ENCODE results near the gene ADARB2.

Gene ADARB2

DNA sequence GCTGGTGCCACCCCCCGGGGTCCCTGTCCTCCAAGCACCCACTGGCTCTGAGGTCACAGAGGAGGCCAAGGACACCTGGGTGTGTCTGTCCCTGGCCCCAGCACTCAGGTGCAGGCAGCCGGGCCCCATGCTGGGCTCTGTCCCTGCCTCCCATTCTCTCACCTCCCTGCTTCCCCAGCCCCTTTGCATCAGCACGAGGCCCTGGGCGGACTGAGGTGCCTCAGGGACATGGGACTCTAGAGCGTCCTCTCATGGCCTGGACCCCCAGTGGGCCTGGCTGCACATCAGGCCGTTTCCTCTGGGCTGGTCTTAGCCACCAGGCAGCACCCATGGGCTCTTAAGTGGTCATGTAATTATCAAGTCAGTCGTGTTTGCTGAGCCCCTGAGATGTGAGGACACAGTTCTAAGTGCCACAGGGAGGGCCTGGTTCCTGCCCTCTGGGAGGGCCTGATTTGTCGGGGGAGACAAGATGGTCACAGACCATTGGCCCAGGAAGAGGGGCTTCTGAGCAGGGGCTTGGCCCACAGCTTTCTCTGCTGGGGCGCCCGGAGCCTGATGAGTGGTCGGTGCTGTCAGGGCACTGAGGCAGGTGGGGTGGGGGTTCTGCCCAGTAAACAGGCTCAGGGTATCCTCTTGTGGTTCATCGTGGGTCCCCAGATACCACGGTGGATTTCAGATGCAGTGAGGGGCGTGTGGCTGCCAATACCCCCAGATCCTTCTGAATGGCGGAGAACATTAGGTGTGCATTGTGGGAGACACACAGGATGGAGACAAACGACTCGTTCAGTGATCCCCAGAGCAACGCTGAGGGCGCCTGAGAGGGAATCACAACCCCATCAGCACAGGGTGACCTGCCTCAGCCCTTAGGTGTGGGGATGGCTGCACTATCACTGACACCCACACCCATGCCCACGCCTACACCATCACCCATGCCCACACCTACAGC lies 528.7 kb downstream of the ADARB2 start:
- TF ChIP-seq, protein P1, sequence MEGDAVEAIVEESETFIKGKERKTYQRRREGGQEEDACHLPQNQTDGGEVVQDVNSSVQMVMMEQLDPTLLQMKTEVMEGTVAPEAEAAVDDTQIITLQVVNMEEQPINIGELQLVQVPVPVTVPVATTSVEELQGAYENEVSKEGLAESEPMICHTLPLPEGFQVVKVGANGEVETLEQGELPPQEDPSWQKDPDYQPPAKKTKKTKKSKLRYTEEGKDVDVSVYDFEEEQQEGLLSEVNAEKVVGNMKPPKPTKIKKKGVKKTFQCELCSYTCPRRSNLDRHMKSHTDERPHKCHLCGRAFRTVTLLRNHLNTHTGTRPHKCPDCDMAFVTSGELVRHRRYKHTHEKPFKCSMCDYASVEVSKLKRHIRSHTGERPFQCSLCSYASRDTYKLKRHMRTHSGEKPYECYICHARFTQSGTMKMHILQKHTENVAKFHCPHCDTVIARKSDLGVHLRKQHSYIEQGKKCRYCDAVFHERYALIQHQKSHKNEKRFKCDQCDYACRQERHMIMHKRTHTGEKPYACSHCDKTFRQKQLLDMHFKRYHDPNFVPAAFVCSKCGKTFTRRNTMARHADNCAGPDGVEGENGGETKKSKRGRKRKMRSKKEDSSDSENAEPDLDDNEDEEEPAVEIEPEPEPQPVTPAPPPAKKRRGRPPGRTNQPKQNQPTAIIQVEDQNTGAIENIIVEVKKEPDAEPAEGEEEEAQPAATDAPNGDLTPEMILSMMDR (IDR thresholded peaks at IDR 0.05; ENCODE audit: borderline replicate concordance, control extremely low read depth, extremely low read depth, insufficient read depth, missing control alignments), result no peak
- in situ Hi-C loops (cut with MboI; ENCODE audit: low sequenced_read_pairs, unreplicated experiment), result no loop called here
- DNase-seq (ENCODE audit: low spot score), result no peak

DNA sequence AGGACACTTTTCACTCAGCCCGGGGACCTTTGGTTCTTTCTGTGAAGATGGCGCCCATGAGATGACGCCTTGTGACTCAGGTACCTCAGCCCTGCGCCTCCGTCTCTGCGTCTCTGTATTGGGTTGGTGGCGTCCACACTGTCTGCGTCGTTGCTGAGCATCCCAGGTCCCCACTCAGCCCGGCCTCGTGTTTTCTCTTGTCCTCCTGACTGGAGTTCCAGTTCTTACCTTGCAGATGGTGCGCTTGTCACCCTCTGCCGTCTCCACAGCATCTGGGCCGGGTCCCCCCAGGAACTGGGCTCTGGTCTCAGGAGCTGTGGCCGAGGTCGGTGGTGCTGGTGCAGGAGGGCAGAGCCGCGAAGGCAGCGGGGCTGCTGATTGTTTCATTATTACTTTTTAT lies 530.7 kb downstream of the ADARB2 start:
- in situ Hi-C loops (cut with MboI; ENCODE audit: low sequenced_read_pairs, unreplicated experiment), result no loop called here
- TF ChIP-seq, protein P1 (IDR thresholded peaks at IDR 0.05; ENCODE audit: borderline replicate concordance, control extremely low read depth, extremely low read depth, insufficient read depth, missing control alignments), result no peak
- no peak for DNase-seq (ENCODE audit: low spot score)

DNA sequence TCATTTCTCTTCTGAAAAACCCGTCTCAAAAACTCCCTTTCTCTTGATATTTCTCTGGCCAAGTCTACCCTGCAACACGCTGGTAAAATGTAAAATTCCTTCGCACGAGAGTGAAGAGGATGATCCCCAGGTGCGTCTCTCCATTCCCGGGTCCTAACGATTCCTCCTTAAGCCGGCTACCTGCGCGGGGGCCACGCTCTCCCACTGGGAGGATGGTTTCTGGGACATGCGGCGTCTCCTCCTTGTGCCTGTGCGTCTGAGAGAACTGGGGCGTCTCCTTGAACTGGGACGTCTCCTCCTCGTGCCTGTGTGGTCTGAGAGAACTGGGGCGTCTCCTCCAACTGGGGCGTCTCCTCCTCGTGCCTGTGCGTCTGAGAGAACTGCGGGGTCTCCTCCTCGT lies 531.2 kb downstream of the ADARB2 start:
- in situ Hi-C loops (cut with MboI; ENCODE audit: low sequenced_read_pairs, unreplicated experiment), result no loop called here
- TF ChIP-seq, protein P1 (IDR thresholded peaks at IDR 0.05; ENCODE audit: borderline replicate concordance, control extremely low read depth, extremely low read depth, insufficient read depth, missing control alignments), result no peak

DNA sequence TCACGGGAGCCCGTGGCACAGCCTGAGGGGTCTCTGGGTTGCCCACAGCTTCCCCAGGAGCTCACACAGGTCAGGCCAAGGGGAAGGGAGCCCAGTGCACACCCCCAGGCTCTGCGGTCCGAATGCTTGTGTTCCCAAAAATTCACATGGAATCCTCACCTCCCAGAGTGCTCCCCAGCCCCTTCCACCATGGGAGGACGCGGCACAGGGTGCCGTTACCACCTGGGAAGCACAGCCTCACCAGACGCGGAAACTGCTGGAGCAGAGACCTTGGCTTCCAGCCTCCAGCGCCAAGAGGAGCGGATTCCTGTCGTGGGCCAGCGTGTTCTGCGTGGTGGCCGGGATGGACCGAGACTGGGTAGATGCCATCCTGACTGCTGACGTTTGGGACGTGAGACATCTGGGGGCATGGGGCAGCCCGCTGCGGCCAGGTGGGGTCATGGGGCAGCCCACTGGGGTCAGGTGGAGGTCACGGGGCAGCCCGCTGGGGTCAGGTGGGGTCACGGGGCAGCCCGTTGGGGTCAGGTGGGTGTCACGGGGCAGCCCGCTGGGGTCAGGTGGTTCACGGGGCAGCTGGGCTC lies 531.8 kb downstream of the ADARB2 start:
- in situ Hi-C loops (cut with MboI; ENCODE audit: low sequenced_read_pairs, unreplicated experiment), result no loop called here
- no peak for DNase-seq (ENCODE audit: low spot score)
- TF ChIP-seq, protein P1 (IDR thresholded peaks at IDR 0.05; ENCODE audit: borderline replicate concordance, control extremely low read depth, extremely low read depth, insufficient read depth, missing control alignments), result no peak

More for the DNA sequence above, 531.2 kb downstream of the ADARB2 start:
- DNase-seq (ENCODE audit: low spot score), result no peak

DNA sequence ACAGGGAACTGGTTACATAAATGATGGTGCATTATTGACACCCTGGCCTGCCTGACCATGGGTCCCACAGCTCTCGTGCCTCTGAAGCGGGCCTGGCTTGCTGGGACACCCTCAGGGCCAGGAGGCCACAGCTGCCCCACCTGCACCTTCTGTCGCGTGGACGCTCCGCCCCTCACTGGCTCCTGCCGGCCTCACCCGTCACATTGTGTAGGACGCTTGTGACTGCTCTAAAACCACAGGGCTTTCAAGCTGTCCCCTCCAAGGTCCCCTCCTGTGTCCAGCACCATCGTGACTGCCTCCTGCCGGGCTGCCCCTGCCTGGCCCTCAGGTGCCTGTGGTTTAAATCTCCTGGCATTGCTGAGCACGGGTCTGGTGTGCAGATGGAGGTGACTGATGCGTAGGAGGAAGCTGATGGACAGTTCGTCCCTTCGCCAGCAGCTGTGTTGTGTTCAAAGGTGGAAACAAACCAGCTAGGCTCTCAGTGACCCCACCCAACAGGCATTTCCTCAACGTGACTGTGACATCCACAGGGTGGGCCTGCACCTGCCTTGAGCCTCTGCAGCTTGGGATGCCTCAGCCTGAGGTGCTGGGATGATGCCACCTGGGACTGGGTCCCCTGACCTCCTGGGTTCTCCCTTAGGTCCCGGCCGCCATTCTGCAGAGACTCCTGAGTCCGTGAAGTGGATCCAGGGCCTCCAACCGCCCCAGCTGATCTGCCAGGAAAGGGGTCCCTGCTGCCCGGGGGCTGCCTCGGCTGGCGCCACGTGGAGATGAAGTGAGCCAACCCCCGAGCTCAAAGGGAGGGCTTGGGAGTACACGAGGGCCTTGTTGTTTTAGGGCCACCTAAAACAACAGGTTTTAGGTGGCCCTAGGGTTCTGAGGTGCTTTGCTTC lies 532.6 kb downstream of the ADARB2 start:
- TF ChIP-seq, protein P1 (IDR thresholded peaks at IDR 0.05; ENCODE audit: borderline replicate concordance, control extremely low read depth, extremely low read depth, insufficient read depth, missing control alignments), result no peak
- in situ Hi-C loops (cut with MboI; ENCODE audit: low sequenced_read_pairs, unreplicated experiment), result no loop called here
- no peak for DNase-seq (ENCODE audit: low spot score)

DNA sequence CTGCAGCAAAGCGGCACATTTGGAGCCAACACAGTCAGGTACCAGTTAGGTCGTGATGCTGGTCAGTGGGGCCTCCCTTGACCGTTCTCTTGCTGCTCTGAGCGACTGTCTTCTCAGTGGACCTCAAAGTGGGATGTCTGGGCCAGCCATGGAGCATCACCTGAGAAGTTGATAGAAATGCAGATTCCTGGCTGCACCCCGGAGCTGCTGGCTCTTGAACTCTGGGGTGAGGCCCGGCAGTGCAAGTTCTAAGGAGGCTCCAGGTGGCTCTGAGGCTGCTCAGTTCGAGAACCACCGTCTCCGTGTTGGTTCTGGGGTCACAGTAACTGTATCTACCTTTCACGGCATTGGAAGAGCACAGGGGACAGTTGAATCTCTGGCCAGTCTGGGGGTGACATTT lies 533.6 kb downstream of the ADARB2 start:
- TF ChIP-seq, protein P1 (IDR thresholded peaks at IDR 0.05; ENCODE audit: borderline replicate concordance, control extremely low read depth, extremely low read depth, insufficient read depth, missing control alignments), result no peak
- no peak for DNase-seq (ENCODE audit: low spot score)
- in situ Hi-C loops (cut with MboI; ENCODE audit: low sequenced_read_pairs, unreplicated experiment), result no loop called here

Data from GM13976 (cell line).